HG03064 (cell line): ENCODE data around the gene MOSMO.
"Not testable (repeated sequence)": the region's sequence is repeated elsewhere in the genome, so short reads cannot be mapped to it uniquely, and the experiment has no call there.

Experiments used
- ATAC-seq: cut with Tn5 transposase; IDR thresholded peaks from one replicate; pipeline ENCODE4 v1.9.1; 2021; ENCODE audit warnings: low read depth; ENCODE audit not compliant: unreplicated experiment

The MOSMO gene

GRCh38 chr16:22001591-22001990, 6.3 kb upstream of the MOSMO start:
- no peak for ATAC-seq

GRCh38 chr16:22002047-22002446, 5.9 kb upstream of the MOSMO start:
- not testable (repeated sequence) for ATAC-seq

GRCh38 chr16:22003195-22003594, 4.7 kb upstream of the MOSMO start:
- no peak for ATAC-seq

- ATAC-seq: no peak
These were observed 3.6 kb upstream of the MOSMO start for GRCh38 chr16:22004341-22004740.

- no peak for ATAC-seq
These were observed 2.2 kb upstream of the MOSMO start for GRCh38 chr16:22005746-22006145.

- ATAC-seq: no peak
These were observed 1.3 kb upstream of the MOSMO start for GRCh38 chr16:22006636-22007035.

- ATAC-seq: no peak
These were observed 777 bp upstream of the MOSMO start for GRCh38 chr16:22007159-22007508.

GRCh38 chr16:22008215-22009059, 526 bp downstream of the MOSMO start:
- ATAC-seq: no peak

GRCh38 chr16:22010902-22011301, 3.0 kb downstream of the MOSMO start:
- no peak for ATAC-seq

- ATAC-seq: no peak
These were observed 4.3 kb downstream of the MOSMO start for GRCh38 chr16:22012241-22012640.

GRCh38 chr16:22013486-22013885, 5.6 kb downstream of the MOSMO start:
- no peak for ATAC-seq

GRCh38 chr16:22014271-22014873, 6.5 kb downstream of the MOSMO start:
- ATAC-seq: no peak

GRCh38 chr16:22016927-22017326, 9.0 kb downstream of the MOSMO start:
- ATAC-seq: no peak

- no peak for ATAC-seq
These were observed 10.6 kb downstream of the MOSMO start for GRCh38 chr16:22018559-22018958.

- no peak for ATAC-seq
These were observed 14.2 kb downstream of the MOSMO start for GRCh38 chr16:22022151-22022550.

GRCh38 chr16:22023505-22023904, 15.6 kb downstream of the MOSMO start:
- no peak for ATAC-seq

- not testable (repeated sequence) for ATAC-seq
These were observed 16.9 kb downstream of the MOSMO start for GRCh38 chr16:22024785-22025184.

GRCh38 chr16:22027633-22028032, 19.7 kb downstream of the MOSMO start:
- no peak for ATAC-seq

- no peak for ATAC-seq
These were observed 21.7 kb downstream of the MOSMO start for GRCh38 chr16:22029632-22030031.

- no peak for ATAC-seq
These were observed 22.3 kb downstream of the MOSMO start for GRCh38 chr16:22030087-22030812.

- no peak for ATAC-seq
These were observed 23.7 kb downstream of the MOSMO start for GRCh38 chr16:22031483-22032083.
